SK-N-SH (cell line): ENCODE data around the gene FBXO31.

Source experiments
- CTCF ChIP-seq: fragments of 200-600 bp; sonication (generic); IDR thresholded peaks from 2 replicates; pipeline ENCODE4 v1.6.1; 2017; ENCODE audit warnings: antibody characterized with exemption, mild to moderate bottlenecking, moderate library complexity
- EZH2phosphoT487 ChIP-seq: fragments of 200-600 bp; sonication (generic); IDR thresholded peaks from 2 replicates; pipeline ENCODE4 v1.6.1; 2017; ENCODE audit warnings: low read depth, mixed run types, mild to moderate bottlenecking, antibody characterized with exemption, moderate library complexity, borderline replicate concordance
- FOXM1 ChIP-seq: IDR thresholded peaks from 2 replicates; pipeline ENCODE4 v1.4.0; 2012; ENCODE audit warnings: low read depth, mild to moderate bottlenecking
- MAX ChIP-seq: IDR thresholded peaks from 2 replicates; pipeline ENCODE4 v1.4.0; 2012; ENCODE audit warnings: low read depth
- MXI1 ChIP-seq: IDR thresholded peaks from 2 replicates; pipeline ENCODE4 v1.6.1; 2012; ENCODE audit warnings: mild to moderate bottlenecking, low read depth, low read length, improper control_type of control experiment
- NFIC ChIP-seq: IDR thresholded peaks from 2 replicates; pipeline ENCODE4 v1.4.0; 2012; ENCODE audit warnings: borderline replicate concordance
- POLR2AphosphoS5 ChIP-seq: IDR thresholded peaks from 2 replicates; pipeline ENCODE4 v1.6.1; 2012; ENCODE audit warnings: low read depth, low read length
- RAD21 ChIP-seq: IDR thresholded peaks from 2 replicates; pipeline ENCODE4 v1.6.1; 2012; ENCODE audit warnings: mild to moderate bottlenecking, low read length
- REST ChIP-seq: IDR thresholded peaks from 2 replicates; pipeline ENCODE4 v1.6.1; 2012; ENCODE audit warnings: mild to moderate bottlenecking, low read depth, low read length, moderate library complexity
- RXRA ChIP-seq: IDR thresholded peaks from 2 replicates; pipeline ENCODE4 v1.4.0; 2012; ENCODE audit warnings: low read depth, mild to moderate bottlenecking, borderline replicate concordance
- TF ChIP-seq, protein P1 (sequence below): IDR thresholded peaks from 2 replicates; pipeline ENCODE4 v1.4.0; 2012; ENCODE audit warnings: low read depth, borderline replicate concordance

- TF ChIP-seq CTCF (no peak), EZH2phosphoT487 (no peak), RXRA (no peak), FOXM1 (no peak), REST (no peak), POLR2AphosphoS5 (no peak), RAD21 (no peak), MXI1 (peak; percentile 71), NFIC (no peak), MAX (no peak; the same call in 1 of the 2 replicates)
- TF ChIP-seq, protein P1, sequence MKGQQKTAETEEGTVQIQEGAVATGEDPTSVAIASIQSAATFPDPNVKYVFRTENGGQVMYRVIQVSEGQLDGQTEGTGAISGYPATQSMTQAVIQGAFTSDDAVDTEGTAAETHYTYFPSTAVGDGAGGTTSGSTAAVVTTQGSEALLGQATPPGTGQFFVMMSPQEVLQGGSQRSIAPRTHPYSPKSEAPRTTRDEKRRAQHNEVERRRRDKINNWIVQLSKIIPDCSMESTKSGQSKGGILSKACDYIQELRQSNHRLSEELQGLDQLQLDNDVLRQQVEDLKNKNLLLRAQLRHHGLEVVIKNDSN: no peak
Measured at GRCh38 chr16:87431926-87432325, 48.4 kb upstream of the FBXO31 start.
